Suprapubic skin (tissue), 3 donors: ENCODE results near the gene RARG.

ENCODE experiments used
- EP300 ChIP-seq: sonication (generic); formaldehyde crosslinking; IDR thresholded peaks from one replicate; pipeline ENCODE4 v1.6.1; 2017; ENCODE audit warnings: antibody characterized with exemption
- POLR2A ChIP-seq, 2 donors: fragments of 450-650 bp; IDR thresholded peaks; one replicate each; pipeline ENCODE4 v1.6.1; 2017; ENCODE audit warnings: antibody characterized with exemption in 2 of 2, mild to moderate bottlenecking in 2 of 2, moderate library complexity in 2 of 2
- TF ChIP-seq, protein P1 (sequence below), 2 donors: fragments of 200-600 bp in 1 of 2; fragments of 450-650 bp in 1 of 2; sonication (generic) in 1 of 2; IDR thresholded peaks; one replicate each; pipeline ENCODE4 v1.5.1; 2016 to 2019; ENCODE audit warnings: antibody characterized with exemption in 2 of 2, mild to moderate bottlenecking in 1 of 2, moderate library complexity in 1 of 2

DNA sequence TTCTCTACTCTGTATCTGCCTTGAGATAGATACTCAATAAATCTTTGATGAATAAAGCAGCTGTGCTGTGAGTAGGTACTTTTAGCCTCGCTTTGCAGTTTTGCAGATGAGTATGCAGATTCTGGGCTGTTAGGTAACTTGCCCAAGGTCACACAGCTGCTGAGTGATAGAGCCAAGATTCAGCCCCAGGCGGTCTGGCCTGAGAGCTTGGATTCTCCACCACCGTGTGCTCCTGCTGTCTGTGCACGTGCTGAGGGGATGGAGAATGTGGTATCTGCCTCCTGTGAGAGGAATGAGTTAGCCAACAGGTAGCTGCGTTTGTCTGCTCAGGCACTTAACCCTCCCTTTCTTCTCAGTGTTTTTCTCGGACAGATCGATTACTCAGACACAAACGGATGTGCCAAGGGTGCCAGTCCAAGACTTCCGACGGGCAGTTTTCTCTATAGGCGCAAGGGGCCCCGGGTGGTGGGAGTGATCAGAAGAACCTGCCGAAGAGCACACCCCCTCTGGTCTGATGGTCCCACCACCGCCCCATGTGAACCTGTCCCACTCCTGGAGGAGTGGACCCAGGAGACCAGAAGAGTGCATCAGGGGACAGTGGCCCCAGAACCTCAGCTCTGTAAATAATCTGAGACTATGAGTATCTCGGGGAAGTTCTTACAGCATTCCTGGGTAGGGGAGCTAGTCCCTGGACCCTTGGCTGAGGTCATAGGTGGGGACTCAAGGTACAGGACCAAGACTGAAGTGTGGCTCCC is 44.7 kb downstream of the RARG start:
- TF ChIP-seq, protein P1, sequence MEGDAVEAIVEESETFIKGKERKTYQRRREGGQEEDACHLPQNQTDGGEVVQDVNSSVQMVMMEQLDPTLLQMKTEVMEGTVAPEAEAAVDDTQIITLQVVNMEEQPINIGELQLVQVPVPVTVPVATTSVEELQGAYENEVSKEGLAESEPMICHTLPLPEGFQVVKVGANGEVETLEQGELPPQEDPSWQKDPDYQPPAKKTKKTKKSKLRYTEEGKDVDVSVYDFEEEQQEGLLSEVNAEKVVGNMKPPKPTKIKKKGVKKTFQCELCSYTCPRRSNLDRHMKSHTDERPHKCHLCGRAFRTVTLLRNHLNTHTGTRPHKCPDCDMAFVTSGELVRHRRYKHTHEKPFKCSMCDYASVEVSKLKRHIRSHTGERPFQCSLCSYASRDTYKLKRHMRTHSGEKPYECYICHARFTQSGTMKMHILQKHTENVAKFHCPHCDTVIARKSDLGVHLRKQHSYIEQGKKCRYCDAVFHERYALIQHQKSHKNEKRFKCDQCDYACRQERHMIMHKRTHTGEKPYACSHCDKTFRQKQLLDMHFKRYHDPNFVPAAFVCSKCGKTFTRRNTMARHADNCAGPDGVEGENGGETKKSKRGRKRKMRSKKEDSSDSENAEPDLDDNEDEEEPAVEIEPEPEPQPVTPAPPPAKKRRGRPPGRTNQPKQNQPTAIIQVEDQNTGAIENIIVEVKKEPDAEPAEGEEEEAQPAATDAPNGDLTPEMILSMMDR (IDR thresholded peaks at IDR 0.05): no peak
- TF ChIP-seq EP300: no peak
- TF ChIP-seq POLR2A (IDR thresholded peaks at IDR 0.05): no peak
